HepG2 (cell line): ENCODE data around the gene MKRN2OS. TPM values are rescaled to one million over a fixed set of nuclear protein-coding genes. Genes with fewer than 3 reads are reported as not detected.

Experiments
- GFI1 ChIP-seq: sonication (generic); formaldehyde crosslinking; IDR thresholded peaks from 2 replicates; pipeline ENCODE4 v1.5.0; 2020; ENCODE audit warnings: missing genetic modification reagents, mild to moderate bottlenecking, borderline replicate concordance
- GLMP ChIP-seq: sonication (generic); formaldehyde crosslinking; IDR thresholded peaks from 2 replicates; pipeline ENCODE4 v1.9.0; 2021; ENCODE audit warnings: missing genetic modification reagents, mild to moderate bottlenecking, borderline replicate concordance
- ISL2 ChIP-seq: sonication (generic); formaldehyde crosslinking; IDR thresholded peaks from 2 replicates; pipeline ENCODE4 v1.5.0; 2020; ENCODE audit warnings: missing genetic modification reagents
- NFAT5 ChIP-seq: sonication (generic); formaldehyde crosslinking; IDR thresholded peaks from 2 replicates; pipeline ENCODE4 v1.4.0; 2020; ENCODE audit warnings: missing genetic modification reagents
- POGK ChIP-seq: sonication (generic); formaldehyde crosslinking; conservative IDR thresholded peaks from 2 replicates; pipeline ENCODE4 v1.8.0; 2022; ENCODE audit warnings: mild to moderate bottlenecking, moderate library complexity, missing genetic modification reagents
- RXRB ChIP-seq: IDR thresholded peaks from 2 replicates; pipeline ENCODE4 v1.6.1; 2016; ENCODE audit warnings: borderline replicate concordance, missing genetic modification reagents, missing compliant biosample characterization
- SMARCC2 ChIP-seq: fragments of 450-650 bp; IDR thresholded peaks from 2 replicates; pipeline ENCODE4 v1.6.1; 2017; ENCODE audit warnings: antibody characterized with exemption, mild to moderate bottlenecking
- SNAPC2 ChIP-seq: sonication (generic); formaldehyde crosslinking; IDR thresholded peaks from 2 replicates; pipeline ENCODE4 v1.8.1; 2022; ENCODE audit warnings: mild to moderate bottlenecking, missing genetic modification reagents
- TAF15 ChIP-seq: fragments of 200-400 bp; formaldehyde crosslinking; IDR thresholded peaks from one replicate; pipeline ENCODE4 v1.6.1; 2018; ENCODE audit warnings: mild to moderate bottlenecking, low read depth, low read length; ENCODE audit not compliant: poor library complexity, severe bottlenecking
- ZNF337 ChIP-seq: sonication (generic); formaldehyde crosslinking; IDR thresholded peaks from 2 replicates; pipeline ENCODE4 v1.5.1; 2020; ENCODE audit warnings: missing genetic modification reagents, low read depth, mild to moderate bottlenecking, borderline replicate concordance
- ZNF484 ChIP-seq: sonication (generic); formaldehyde crosslinking; IDR thresholded peaks from 2 replicates; pipeline ENCODE4 v1.5.1; 2020; ENCODE audit warnings: mild to moderate bottlenecking, low read depth, missing genetic modification reagents, borderline replicate concordance
- ZNF556 ChIP-seq: sonication (generic); formaldehyde crosslinking; IDR thresholded peaks from 2 replicates; pipeline ENCODE4 v1.4.0; 2020; ENCODE audit warnings: mild to moderate bottlenecking, missing genetic modification reagents, borderline replicate concordance
- ZNF577 ChIP-seq: sonication (generic); formaldehyde crosslinking; IDR thresholded peaks from 2 replicates; pipeline ENCODE4 v1.4.0; 2020; ENCODE audit warnings: mild to moderate bottlenecking, low read depth, missing genetic modification reagents, borderline replicate concordance
- ZNF589 ChIP-seq: sonication (generic); formaldehyde crosslinking; conservative IDR thresholded peaks from 2 replicates; pipeline ENCODE4 v1.8.0; 2022; ENCODE audit warnings: mild to moderate bottlenecking, moderate library complexity, missing genetic modification reagents
- ZNF615 ChIP-seq: sonication (generic); formaldehyde crosslinking; IDR thresholded peaks from 2 replicates; pipeline ENCODE4 v1.5.0; 2020; ENCODE audit warnings: mild to moderate bottlenecking, missing genetic modification reagents, borderline replicate concordance
- ZNF660 ChIP-seq: sonication (generic); formaldehyde crosslinking; IDR thresholded peaks from 2 replicates; pipeline ENCODE4 v1.5.1; 2020; ENCODE audit warnings: mild to moderate bottlenecking, low read depth, missing genetic modification reagents, borderline replicate concordance
- ZNF879 ChIP-seq: sonication (generic); formaldehyde crosslinking; IDR thresholded peaks from 2 replicates; pipeline ENCODE4 v1.8.1; 2023; ENCODE audit warnings: missing genetic modification reagents
- polyA plus RNA-seq, 8 experiments: library from polyadenylated mRNA; depleted of rRNA in 3 of 8; stranded (reverse) in 7 of 8; unstranded in 1 of 8; fragments of >200 nt; fragmentation: Illumina TruSeq in 4 of 8; extraction: Trizol in 4 of 8; gene quantifications; 2 replicates each; pipeline versions ENCODE4 v1.2.1 to v1.2.3, GENCODE V29; 2011 to 2016; ENCODE audit warnings: low read depth in 4 of 8, missing spikeins in 1 of 8, mixed read lengths in 1 of 8; ENCODE audit not compliant: insufficient read depth in 1 of 8
- total RNA-seq, 5 experiments: library from RNA; depleted of rRNA; stranded (reverse); fragments of >200 nt; fragmentation: Illumina TruSeq; extraction: Trizol; gene quantifications; 2 replicates each; pipeline ENCODE4 v1.2.3, GENCODE V29; 2016; ENCODE audit warnings: low read depth in 1 of 5
- TF ChIP-seq, protein P1 (sequence below): sonication (generic); formaldehyde crosslinking; IDR thresholded peaks from 2 replicates; pipeline ENCODE4 v1.4.0; 2020; ENCODE audit warnings: mild to moderate bottlenecking, missing genetic modification reagents

MKRN2OS gene
- total and polyA plus RNA-seq, 2 of the 13 experiments (the other 11 are each of a cell fraction or from before 2014, with no cell fraction given) = not detected

- TF ChIP-seq ZNF337 (CRISPR knock-in tag) (0 out of 2 replicates have a peak, but pooled peaks have one; percentile 84), ZNF577 (CRISPR knock-in tag) (no peak), ZNF556 (CRISPR knock-in tag) (peak; percentile 36; the same call in 1 of the 2 replicates), TAF15 (peak; percentile 40), SMARCC2 (no peak), NFAT5 (CRISPR knock-in tag) (peak; percentile 58; the same call in 1 of the 2 replicates), ZNF879 (0 out of 2 replicates have a peak, but pooled peaks have one; percentile 13), GFI1 (CRISPR knock-in tag) (peak; percentile 80), RXRB (peak; percentile 71; the same call in 1 of the 2 replicates), GLMP (CRISPR knock-in tag) (no peak), ZNF589 (CRISPR knock-in tag) (no peak), ZNF660 (no peak), ISL2 (CRISPR knock-in tag) (peak; percentile 70), ZNF484 (no peak), ZNF615 (0 out of 2 replicates have a peak, but pooled peaks have one; percentile 38), SNAPC2 (CRISPR knock-in tag) (no peak), POGK (CRISPR knock-in tag) (peak; percentile 93)
- TF ChIP-seq, protein P1, sequence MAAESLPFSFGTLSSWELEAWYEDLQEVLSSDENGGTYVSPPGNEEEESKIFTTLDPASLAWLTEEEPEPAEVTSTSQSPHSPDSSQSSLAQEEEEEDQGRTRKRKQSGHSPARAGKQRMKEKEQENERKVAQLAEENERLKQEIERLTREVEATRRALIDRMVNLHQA (CRISPR knock-in tag) = no peak
Measured at GRCh38 chr3:12556690-12557472, 11.6 kb upstream of the MKRN2OS start, which contains the start of gene MKRN2 (continued).
